ENCODE measurements around the gene ZCCHC18. TPM values are rescaled to one million over a fixed set of nuclear protein-coding genes. Genes with fewer than 3 reads are reported as not detected.

ZCCHC18 gene
- total RNA-seq, 6 experiments from 2014 or later: 0.12 to 0.27 TPM; not detected in 4

DNA sequence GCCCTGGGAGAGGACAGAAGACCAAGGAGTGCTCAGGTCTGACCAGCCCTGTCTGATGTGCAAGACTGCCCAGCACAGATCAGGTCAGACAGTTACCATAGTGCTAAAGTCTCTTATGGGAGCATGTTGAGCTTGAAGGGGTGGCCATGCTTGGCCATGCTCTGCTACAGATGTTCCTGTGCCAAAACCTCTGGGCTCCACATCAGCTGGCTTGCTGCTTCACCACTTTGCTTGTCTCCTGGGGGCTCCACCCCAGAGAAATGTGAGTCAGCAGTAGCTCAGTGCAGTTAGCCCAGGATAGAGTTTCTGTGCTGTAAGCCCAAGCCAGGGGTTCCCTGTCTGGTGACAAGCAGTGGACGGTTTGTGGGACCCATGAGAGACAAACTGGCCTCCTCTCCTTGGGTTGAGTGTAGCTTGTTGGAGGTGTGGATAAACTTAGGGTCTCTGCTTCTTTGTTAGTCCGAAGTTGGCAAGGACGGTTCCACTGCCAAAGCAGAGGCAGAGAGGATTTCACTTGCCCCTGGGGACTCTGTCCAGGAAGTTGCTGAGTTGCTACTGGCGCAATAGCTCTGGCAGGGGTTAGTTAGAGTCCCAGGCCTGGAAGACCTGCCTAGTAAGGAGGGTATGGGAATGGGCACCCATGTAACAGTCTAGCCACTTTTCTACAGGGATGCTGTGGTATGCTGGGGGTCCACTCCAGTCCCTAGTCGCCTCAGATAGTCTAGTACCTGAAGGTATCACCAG is 27.6 kb upstream of the ZCCHC18 start:
- Histone ChIP-seq H3K9me3 (no peaks in the 10 kb centered on the region), H3K4me1 (no peaks in the 10 kb centered on the region), H3K36me3 (no peaks in the 10 kb centered on the region), H3K27ac (no peak overlapping the region), H3K4me3 (no peak overlapping the region), H3K27me3 (no peaks in the 10 kb centered on the region)
- intact Hi-C loops (cut with DNase I): no loop called here
- TF ChIP-seq, protein P1, sequence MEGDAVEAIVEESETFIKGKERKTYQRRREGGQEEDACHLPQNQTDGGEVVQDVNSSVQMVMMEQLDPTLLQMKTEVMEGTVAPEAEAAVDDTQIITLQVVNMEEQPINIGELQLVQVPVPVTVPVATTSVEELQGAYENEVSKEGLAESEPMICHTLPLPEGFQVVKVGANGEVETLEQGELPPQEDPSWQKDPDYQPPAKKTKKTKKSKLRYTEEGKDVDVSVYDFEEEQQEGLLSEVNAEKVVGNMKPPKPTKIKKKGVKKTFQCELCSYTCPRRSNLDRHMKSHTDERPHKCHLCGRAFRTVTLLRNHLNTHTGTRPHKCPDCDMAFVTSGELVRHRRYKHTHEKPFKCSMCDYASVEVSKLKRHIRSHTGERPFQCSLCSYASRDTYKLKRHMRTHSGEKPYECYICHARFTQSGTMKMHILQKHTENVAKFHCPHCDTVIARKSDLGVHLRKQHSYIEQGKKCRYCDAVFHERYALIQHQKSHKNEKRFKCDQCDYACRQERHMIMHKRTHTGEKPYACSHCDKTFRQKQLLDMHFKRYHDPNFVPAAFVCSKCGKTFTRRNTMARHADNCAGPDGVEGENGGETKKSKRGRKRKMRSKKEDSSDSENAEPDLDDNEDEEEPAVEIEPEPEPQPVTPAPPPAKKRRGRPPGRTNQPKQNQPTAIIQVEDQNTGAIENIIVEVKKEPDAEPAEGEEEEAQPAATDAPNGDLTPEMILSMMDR (IDR thresholded peaks at IDR 0.05): no peak
- TF ChIP-seq POLR2A (IDR thresholded peaks at IDR 0.05): no peak
- ATAC-seq (peak in 1 of 4 donors; percentile 18), DNase-seq (no peak)
- WGBS (ENCODE audit: insufficient coverage, low coverage, low lambda C conversion rate, missing lambda C conversion rate): 70% methylated on average over 2 of the region's 5 CpGs

DNA sequence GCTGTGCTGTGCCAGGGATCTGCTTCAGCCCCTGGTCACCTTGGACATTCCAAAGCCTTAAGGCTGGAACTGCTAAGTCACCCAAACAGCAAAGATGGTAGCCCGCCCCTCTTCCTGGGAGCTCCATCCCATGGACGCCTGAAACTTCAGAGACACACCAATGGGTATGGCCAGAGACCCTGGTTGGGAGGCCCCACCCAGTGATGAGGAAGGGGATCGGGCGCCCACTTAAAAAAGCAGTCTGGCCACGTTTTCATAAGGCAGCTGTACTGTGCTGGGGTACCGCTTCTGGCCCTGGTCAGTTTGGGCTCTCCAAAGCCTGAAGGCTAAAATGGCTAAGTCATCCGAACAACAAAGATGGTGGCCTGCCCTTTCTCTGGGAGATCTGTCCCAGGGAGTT is 26.8 kb upstream of the ZCCHC18 start:
- intact Hi-C loops (cut with DNase I): no loop called here
- Histone ChIP-seq H3K4me1 (no peaks in the 10 kb centered on the region), H3K27me3 (no peaks in the 10 kb centered on the region), H3K36me3 (no peaks in the 10 kb centered on the region), H3K9me3 (no peaks in the 10 kb centered on the region), H3K27ac (no peak overlapping the region), H3K4me3 (no peak overlapping the region)
- 67% methylated on average over 1 of the region's 7 CpGs for WGBS (ENCODE audit: insufficient coverage, low coverage, low lambda C conversion rate, missing lambda C conversion rate)
- DNase-seq (no peak), ATAC-seq (no peak)
- TF ChIP-seq, protein P1 (IDR thresholded peaks at IDR 0.05): no peak

DNA sequence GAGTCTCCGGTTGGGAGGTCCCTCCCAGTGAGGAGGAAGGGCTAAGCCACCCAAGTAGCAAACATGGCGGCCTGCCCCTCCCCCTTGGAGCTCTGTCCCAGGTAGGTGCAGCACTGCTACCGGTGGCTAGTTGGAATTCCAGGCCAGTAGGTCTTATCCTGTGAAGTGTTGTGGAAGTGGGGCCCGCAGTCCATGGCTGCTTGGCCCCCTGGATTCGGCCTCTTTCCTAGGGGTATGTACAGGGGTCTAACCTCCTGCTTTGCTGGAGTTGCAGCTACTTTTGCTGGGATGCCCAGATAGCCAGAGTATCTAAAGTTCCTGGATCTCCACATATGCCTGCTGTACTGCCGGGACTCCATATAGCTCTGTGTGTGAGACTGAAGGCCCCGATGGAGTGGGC is 26.4 kb upstream of the ZCCHC18 start:
- Histone ChIP-seq H3K27ac (no peak overlapping the region), H3K4me3 (no peak overlapping the region), H3K36me3 (no peaks in the 10 kb centered on the region), H3K9me3 (no peaks in the 10 kb centered on the region), H3K4me1 (no peaks in the 10 kb centered on the region), H3K27me3 (peaks cover 0 to under 1% of the 10 kb centered on the region in 2 donors)
- TF ChIP-seq, protein P1 (IDR thresholded peaks at IDR 0.05): no peak
- TF ChIP-seq POLR2A (IDR thresholded peaks at IDR 0.05): no peak
- no peak for DNase-seq
- WGBS (ENCODE audit: insufficient coverage, low coverage, low lambda C conversion rate, missing lambda C conversion rate): 80% methylated on average over 1 of the region's 7 CpGs
- ATAC-seq: no peak
- intact Hi-C loops (cut with DNase I): no loop called here

DNA sequence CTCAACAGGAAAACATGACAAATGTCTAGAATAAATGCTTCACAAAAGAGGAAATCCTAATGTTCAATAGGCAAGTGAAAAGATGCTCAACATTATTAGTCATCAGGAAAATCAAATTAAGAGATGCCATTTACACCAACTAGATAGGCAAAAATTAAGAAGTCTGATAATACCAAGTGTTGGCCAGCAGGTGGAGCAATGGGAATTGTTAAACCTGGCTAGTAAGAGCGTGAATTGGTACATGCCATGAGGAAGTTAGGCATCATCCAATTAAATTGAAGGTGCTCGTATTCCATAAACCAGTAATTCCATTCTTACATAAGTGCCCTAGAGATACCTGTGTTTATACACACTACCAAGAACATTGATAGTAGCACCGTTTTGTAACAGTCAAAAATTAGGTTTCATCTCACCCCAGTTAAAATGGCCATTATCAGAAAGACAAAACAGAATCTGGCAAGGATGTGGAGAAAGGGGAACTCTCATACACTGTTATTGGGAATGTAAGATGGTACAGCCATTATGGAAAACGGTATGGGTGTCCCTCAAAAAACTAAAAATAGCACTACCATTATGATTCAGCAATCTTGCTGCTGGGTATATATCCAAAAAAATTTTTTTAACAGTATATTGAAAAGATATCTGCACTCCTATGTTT is 14.0 kb upstream of the ZCCHC18 start:
- peaks cover 0 to 5% of the 10 kb centered on the region in 2 donors for H3K27me3 ChIP-seq
- no peak for DNase-seq
- intact Hi-C loops (cut with DNase I): no loop called here

More for the DNA sequence above, 14.0 kb upstream of the ZCCHC18 start:
- Histone ChIP-seq H3K36me3 (no peaks in the 10 kb centered on the region), H3K9me3 (no peaks in the 10 kb centered on the region), H3K4me3 (no peak overlapping the region), H3K27ac (no peak overlapping the region), H3K4me1 (no peaks in the 10 kb centered on the region)
- peak; percentile 85 to 93 (median 90) for ATAC-seq
- 0% methylated on average over 4 of the region's 4 CpGs for WGBS (ENCODE audit: insufficient coverage, low coverage, low lambda C conversion rate, missing lambda C conversion rate)
- TF ChIP-seq, protein P1 (IDR thresholded peaks at IDR 0.05): peak; percentile 58 to 74 (median 67)
- no peak for TF ChIP-seq POLR2A (IDR thresholded peaks at IDR 0.05)
